Measurements from ENCODE around the gene SLC24A4. TPM values are rescaled to one million over a fixed set of nuclear protein-coding genes. Genes with fewer than 3 reads are reported as not detected.
A peak's percentile ranks its signal among the peaks of the same experiment; 100 is the strongest.

Gene SLC24A4
- total RNA-seq, 1 experiment from 2014 or later = 0.07 TPM

DNA sequence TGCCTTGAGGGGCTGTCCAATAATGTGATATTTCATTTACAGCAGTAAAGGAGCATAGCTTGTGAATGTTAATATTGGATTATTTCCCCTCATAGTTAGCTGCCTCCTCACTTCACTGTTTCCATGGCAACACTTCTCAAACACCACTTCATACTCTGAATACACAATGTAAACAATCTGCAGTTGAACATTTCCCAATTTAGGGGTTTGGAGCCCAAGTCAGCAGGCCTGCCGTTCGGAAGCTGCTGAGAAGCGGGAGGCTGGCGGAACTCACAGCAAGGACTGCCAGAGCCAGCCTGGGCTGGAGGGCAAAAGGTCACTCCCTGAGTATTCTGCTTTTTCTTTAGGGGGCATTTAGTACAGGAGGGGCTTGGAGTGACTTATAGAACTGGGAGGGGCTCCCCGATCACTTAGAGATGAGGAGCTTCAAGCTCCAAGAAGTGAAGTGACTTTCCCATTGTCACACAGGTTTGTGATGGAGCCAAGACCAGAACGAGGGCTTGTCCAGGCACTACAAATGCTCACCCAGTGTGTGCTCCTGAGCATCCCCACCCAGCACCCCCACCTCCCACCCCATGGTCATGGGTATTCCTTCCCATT lies 12.1 kb upstream of the SLC24A4 start:
- DNase-seq = no peak
- Histone ChIP-seq H3K36me3 (no peaks in the 10 kb centered on the region), H3K9me3 (no peaks in the 10 kb centered on the region), H3K4me3 (no peak overlapping the region), H3K27me3 (no peaks in the 10 kb centered on the region)

DNA sequence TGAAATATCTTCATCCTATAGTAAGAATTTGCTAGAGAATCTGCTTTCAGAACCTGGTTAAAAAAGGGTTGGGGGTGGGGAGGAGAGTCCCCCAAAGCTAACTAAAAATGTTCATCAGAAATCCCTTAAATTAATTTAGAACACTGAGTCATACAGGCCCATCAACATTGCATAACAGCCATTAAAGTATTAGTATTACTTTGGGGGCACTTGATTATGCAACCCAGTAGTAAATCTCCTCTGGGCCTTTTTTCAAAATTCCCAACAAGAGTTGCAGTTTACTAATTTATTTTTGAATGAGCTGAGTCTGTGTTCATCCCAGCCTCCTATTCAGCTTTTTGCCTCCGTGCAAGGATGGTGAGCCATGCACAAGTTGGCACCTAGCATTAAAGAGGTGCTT lies 8.8 kb upstream of the SLC24A4 start:
- Histone ChIP-seq H3K4me3 (no peak overlapping the region), H3K9me3 (no peaks in the 10 kb centered on the region), H3K36me3 (no peaks in the 10 kb centered on the region), H3K27me3 (no peaks in the 10 kb centered on the region)
- no peak for DNase-seq

- DNase-seq = no peak
- Histone ChIP-seq H3K9me3 (no peaks in the 10 kb centered on the region), H3K4me3 (no peak overlapping the region), H3K36me3 (no peaks in the 10 kb centered on the region), H3K27me3 (no peaks in the 10 kb centered on the region)
Observed at GRCh38 chr14:92315050-92315805, 7.7 kb upstream of the SLC24A4 start.

DNA sequence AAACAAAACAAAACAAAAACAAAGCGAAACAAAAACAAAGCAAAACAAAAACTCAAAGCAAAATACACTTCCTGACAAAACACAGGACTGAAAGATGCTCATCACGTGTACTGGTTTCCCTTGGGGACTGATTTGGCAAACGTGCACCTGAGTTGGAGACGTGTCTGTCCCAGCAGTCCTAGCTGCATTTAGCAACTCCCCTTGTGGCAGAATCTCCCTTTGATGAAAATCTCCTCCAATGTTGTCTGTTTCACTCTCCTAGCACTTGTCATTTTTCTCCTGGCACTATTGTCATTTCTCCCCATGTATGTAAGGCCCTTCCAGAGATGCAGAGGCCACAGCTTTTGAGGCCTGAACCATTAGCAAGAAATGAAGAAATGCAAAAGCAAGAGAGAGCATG lies 6.8 kb upstream of the SLC24A4 start:
- no peak overlapping the region for H3K4me3 ChIP-seq
- H3K9me3 ChIP-seq = no peaks in the 10 kb centered on the region
- no peaks in the 10 kb centered on the region for H3K36me3 ChIP-seq
- no peaks in the 10 kb centered on the region for H3K27me3 ChIP-seq
- no peak for DNase-seq

GRCh38 chr14:92316937-92317336 lies 6.0 kb upstream of the SLC24A4 start:
- H3K4me3 ChIP-seq = no peak overlapping the region
- no peaks in the 10 kb centered on the region for H3K36me3 ChIP-seq
- no peaks in the 10 kb centered on the region for H3K27me3 ChIP-seq
- no peak for DNase-seq
- H3K9me3 ChIP-seq = no peaks in the 10 kb centered on the region

- no peaks in the 10 kb centered on the region for H3K9me3 ChIP-seq
- no peaks in the 10 kb centered on the region for H3K36me3 ChIP-seq
- peak; percentile 16 for DNase-seq
- H3K4me3 ChIP-seq = no peak overlapping the region
- H3K27me3 ChIP-seq = no peaks in the 10 kb centered on the region
Observed at GRCh38 chr14:92317511-92317910, 5.5 kb upstream of the SLC24A4 start.

GRCh38 chr14:92321701-92322100 lies 1.3 kb upstream of the SLC24A4 start:
- H3K36me3 ChIP-seq = no peaks in the 10 kb centered on the region
- no peaks in the 10 kb centered on the region for H3K27me3 ChIP-seq
- no peaks in the 10 kb centered on the region for H3K9me3 ChIP-seq
- DNase-seq = no peak
- no peak overlapping the region for H3K4me3 ChIP-seq

DNA sequence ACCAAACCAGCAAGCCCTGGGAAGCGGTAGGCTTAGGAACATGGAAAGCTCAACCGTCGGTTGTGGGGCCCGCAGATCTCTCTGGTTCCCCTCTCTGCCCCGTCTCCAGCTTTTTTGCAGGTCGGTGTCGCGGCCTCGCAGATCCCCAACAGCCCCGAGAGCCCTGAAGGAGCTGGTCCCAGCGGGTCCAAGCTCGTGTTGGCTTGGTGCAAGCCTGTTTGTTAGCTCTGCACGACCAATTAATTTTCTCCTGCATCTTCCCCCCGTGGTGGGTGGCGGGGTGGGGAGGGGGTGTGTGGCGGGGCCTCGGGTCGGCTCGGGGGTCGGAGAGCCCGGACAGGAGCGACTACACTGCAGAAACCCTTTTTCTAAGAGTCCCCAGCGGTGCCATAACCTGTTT lies 449 bp upstream of the SLC24A4 start:
- no peaks in the 10 kb centered on the region for H3K9me3 ChIP-seq
- H3K36me3 ChIP-seq = no peaks in the 10 kb centered on the region
- no peaks in the 10 kb centered on the region for H3K27me3 ChIP-seq
- DNase-seq = no peak
- no peak overlapping the region for H3K4me3 ChIP-seq

GRCh38 chr14:92323916-92324818 lies 1.2 kb downstream of the SLC24A4 start:
- Histone ChIP-seq H3K4me3 (no peak overlapping the region), H3K9me3 (no peaks in the 10 kb centered on the region), H3K27me3 (no peaks in the 10 kb centered on the region), H3K36me3 (no peaks in the 10 kb centered on the region)
- no peak for DNase-seq

DNA sequence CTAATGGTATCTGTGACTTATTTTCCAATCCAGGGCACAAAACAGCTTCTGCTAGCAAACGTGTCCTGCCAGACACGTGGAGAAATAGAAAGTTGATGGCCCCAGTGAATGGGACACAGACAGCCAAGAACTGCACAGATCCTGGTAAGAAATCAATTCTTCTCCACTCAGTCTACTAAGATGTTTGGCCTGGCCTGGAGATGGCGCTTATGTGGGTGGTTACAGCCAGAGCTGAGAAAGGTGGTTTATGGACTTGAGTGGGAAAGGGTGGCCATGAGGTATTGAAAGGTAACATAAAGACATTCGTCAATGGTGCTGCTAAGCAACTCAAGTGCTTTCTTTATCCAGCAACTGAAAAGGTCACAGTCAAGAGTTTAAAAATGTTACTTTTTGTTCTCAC lies 2.9 kb downstream of the SLC24A4 start:
- no peak for DNase-seq
- no peaks in the 10 kb centered on the region for H3K36me3 ChIP-seq
- H3K27me3 ChIP-seq = no peaks in the 10 kb centered on the region
- H3K4me3 ChIP-seq = no peak overlapping the region
- H3K9me3 ChIP-seq = no peaks in the 10 kb centered on the region

DNA sequence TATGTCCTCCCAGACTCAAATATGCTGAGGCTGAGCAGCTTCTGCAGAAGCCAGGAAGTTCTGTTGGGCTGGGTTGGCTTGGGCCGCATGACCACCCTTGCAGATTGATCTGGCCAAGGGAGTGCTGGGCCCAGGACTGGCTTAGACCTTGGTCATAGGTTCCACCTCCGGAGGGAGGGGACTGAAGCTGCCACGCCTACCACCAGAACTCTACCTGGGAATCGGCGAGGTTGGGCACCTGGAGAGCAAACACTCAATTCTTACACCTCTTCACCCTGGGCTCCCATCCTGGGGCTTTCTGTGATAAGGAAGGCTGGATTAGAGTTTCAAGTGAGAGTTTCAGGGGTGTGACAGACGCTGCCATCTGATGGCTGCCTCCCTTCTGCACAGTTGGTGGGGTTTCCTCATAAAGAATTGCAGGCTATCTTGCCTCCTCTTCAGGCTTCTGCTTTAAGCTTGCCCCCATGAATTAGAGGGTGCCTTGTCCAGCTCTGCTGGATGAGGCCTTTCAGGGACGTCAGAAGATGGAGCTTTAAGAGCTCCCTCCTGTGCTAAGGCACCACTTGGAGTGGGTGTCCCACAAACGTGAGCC lies 5.8 kb downstream of the SLC24A4 start:
- Histone ChIP-seq H3K9me3 (no peaks in the 10 kb centered on the region), H3K27me3 (no peaks in the 10 kb centered on the region), H3K36me3 (no peaks in the 10 kb centered on the region), H3K4me3 (no peak overlapping the region)
- DNase-seq = no peak

GRCh38 chr14:92334050-92334449 lies 11.1 kb downstream of the SLC24A4 start:
- no peak for DNase-seq
- H3K36me3 ChIP-seq = no peaks in the 10 kb centered on the region
- H3K27me3 ChIP-seq = no peaks in the 10 kb centered on the region
- H3K4me3 ChIP-seq = no peak overlapping the region
- H3K9me3 ChIP-seq = no peaks in the 10 kb centered on the region

DNA sequence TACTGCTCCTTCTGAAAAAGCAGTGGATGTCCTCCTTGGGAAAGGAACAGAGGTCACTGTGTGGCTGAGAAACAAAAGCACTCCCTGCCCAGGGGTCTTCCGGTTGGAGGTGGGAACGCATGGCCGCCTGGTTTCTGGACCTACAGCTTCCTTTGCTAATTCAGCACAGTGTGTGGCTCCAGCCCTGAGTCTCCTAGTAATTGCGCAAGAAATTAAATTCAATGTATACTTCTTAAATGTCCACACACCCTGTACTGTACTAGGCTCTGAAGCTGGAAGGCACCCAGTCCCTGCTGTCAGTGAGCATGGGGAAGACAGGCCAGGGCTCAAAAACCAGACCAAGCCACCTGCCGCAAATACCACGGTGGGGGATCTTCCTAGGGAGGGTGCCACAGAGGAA lies 13.4 kb downstream of the SLC24A4 start:
- no peak for DNase-seq
- no peak overlapping the region for H3K4me3 ChIP-seq
- H3K9me3 ChIP-seq = no peaks in the 10 kb centered on the region
- no peaks in the 10 kb centered on the region for H3K27me3 ChIP-seq
- H3K36me3 ChIP-seq = no peaks in the 10 kb centered on the region

DNA sequence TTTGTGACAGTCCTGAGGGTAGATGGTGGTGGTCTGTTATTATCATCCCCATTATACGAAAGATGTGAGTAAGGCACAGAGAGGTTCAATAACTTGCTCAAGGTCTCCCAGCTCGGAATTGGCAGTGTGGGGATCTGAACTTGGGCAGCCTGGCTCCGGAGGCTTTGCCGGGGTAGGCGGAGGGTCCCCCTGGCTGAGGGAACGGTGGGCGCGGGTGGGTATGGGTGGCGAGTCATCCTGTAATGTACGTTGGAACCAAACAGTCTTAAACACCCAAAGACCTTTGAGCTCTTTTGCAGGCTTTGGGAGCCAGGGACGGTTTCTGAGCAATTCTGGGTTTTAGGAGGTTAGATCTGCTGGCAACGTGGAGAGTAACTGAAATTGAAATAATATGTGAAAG lies 16.5 kb downstream of the SLC24A4 start:
- Histone ChIP-seq H3K9me3 (no peaks in the 10 kb centered on the region), H3K36me3 (no peaks in the 10 kb centered on the region), H3K4me3 (no peak overlapping the region), H3K27me3 (no peaks in the 10 kb centered on the region)
- no peak for DNase-seq

DNA sequence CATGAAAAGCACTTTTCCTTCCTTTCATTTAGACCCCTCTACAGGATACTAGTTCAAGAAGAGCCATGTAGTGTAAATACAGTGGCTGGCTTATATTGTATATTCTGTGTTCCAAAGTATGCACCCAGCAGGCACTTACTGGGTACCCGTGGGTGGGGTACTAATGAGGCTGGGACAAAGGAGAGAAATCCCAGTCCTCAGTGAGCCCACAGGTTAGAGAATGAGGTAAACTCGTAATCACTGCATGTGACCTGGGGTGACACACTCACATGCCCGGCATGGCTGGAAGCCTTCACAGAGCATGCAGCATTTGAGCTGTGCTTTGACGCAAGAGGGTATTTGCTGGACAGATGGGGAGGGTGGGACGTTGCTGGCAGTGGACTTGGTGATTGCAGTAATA lies 17.1 kb downstream of the SLC24A4 start:
- no peak for DNase-seq
- Histone ChIP-seq H3K36me3 (no peaks in the 10 kb centered on the region), H3K9me3 (no peaks in the 10 kb centered on the region), H3K4me3 (no peak overlapping the region), H3K27me3 (no peaks in the 10 kb centered on the region)

DNA sequence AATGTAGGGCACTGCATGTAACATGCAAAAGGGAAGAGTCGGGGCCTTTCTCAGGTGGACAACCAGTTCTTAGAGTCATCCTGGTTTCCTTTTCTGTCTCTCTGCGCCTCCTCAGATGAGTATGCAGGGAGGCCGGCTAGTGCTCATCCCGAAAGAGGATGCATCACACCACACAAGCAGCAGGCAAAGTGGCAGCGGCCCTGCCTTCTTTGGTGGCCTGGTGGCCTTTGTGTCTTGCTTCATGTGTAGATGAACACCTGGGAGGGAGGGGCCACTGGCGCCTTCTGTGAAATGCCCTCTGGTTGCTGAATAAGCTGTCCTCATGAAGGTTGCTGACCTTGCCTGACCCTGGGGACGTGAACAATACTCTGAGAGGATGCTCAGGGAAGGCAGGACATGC lies 18.0 kb downstream of the SLC24A4 start:
- DNase-seq = no peak
- Histone ChIP-seq H3K4me3 (no peak overlapping the region), H3K9me3 (no peaks in the 10 kb centered on the region), H3K36me3 (no peaks in the 10 kb centered on the region), H3K27me3 (no peaks in the 10 kb centered on the region)

DNA sequence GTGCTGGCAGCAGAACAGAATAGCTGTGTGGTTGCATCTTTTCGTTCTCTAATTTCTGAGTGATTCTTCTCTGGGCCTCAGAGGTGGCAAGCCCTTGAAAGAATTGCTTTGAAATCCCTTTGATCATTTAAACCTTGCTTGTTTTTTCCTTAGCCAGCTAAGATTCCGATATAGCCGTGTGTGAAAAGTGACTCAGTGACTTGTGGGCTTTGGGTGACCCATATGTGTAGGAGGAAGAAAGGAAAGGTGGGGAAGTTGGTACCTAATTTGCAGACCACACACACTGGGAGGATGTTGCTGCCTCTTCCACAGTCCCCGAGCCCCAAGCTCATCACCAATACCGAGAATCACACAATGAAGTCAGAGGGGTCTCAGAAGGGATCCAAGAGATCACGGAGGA lies 18.8 kb downstream of the SLC24A4 start:
- no peaks in the 10 kb centered on the region for H3K36me3 ChIP-seq

More for the DNA sequence above, 18.8 kb downstream of the SLC24A4 start:
- Histone ChIP-seq H3K27me3 (no peaks in the 10 kb centered on the region), H3K4me3 (no peak overlapping the region), H3K9me3 (no peaks in the 10 kb centered on the region)
- DNase-seq = no peak
